GM12878 (cell line): Measurements from ENCODE around the gene ARPP21. TPM values are rescaled to one million over a fixed set of nuclear protein-coding genes. Genes with fewer than 3 reads are reported as not detected.

Experiments
- ATF2 ChIP-seq: IDR thresholded peaks from 2 replicates; pipeline ENCODE4 v1.6.1; 2012; ENCODE audit warnings: low read length, inconsistent platforms
- BHLHE40 ChIP-seq, 2 experiments: fragments of 450-650 bp in 1 of 2; IDR thresholded peaks; 2 replicates each; pipeline ENCODE4 v1.6.1; 2011 to 2017; ENCODE audit warnings: low read depth in 2 of 2, borderline replicate concordance in 1 of 2, improper control_type of control experiment in 1 of 2, low read length in 1 of 2, mild to moderate bottlenecking in 1 of 2
- BMI1 ChIP-seq: fragments of 450-650 bp; IDR thresholded peaks from 2 replicates; pipeline ENCODE4 v1.6.1; 2016; ENCODE audit warnings: mild to moderate bottlenecking, moderate library complexity, borderline replicate concordance
- CBX5 ChIP-seq: sonication (generic); IDR thresholded peaks from 2 replicates; pipeline ENCODE4 v1.6.1; 2016; ENCODE audit warnings: low read depth, moderate library complexity, mild to moderate bottlenecking, inconsistent platforms
- CREB1 ChIP-seq: IDR thresholded peaks from 2 replicates; pipeline ENCODE4 v1.6.1; 2012; ENCODE audit warnings: low read depth, mild to moderate bottlenecking, inconsistent platforms
- FOXM1 ChIP-seq: IDR thresholded peaks from 2 replicates; pipeline ENCODE4 v1.6.1; 2012; ENCODE audit warnings: low read depth, mild to moderate bottlenecking, inconsistent platforms, low read length, moderate library complexity
- JUNB ChIP-seq: IDR thresholded peaks from 2 replicates; pipeline ENCODE4 v1.6.1; 2016; ENCODE audit warnings: antibody characterized with exemption, mild to moderate bottlenecking
- MEF2B ChIP-seq: fragments of 450-650 bp; IDR thresholded peaks from 2 replicates; pipeline ENCODE4 v1.6.1; 2018; ENCODE audit warnings: mild to moderate bottlenecking, moderate library complexity; ENCODE audit not compliant: partially characterized antibody, poor library complexity, severe bottlenecking
- MTA3 ChIP-seq: IDR thresholded peaks from 2 replicates; pipeline ENCODE4 v1.6.1; 2012; ENCODE audit warnings: low read length, inconsistent platforms, borderline replicate concordance
- NR2C2 ChIP-seq: IDR thresholded peaks from 2 replicates; pipeline ENCODE4 v1.6.1; 2011; ENCODE audit warnings: borderline replicate concordance, low read depth; ENCODE audit not compliant: control insufficient read depth, insufficient read length
- RCOR1 ChIP-seq: conservative IDR thresholded peaks from 2 replicates; pipeline ENCODE4 v1.6.1; 2012; ENCODE audit warnings: low read depth, low read length, improper control_type of control experiment
- TCF12 ChIP-seq: IDR thresholded peaks from 2 replicates; pipeline ENCODE4 v1.6.1; 2011; ENCODE audit warnings: low read depth, mild to moderate bottlenecking, low read length
- YY1 ChIP-seq: IDR thresholded peaks from 2 replicates; pipeline ENCODE4 v1.6.1; 2011; ENCODE audit warnings: low read depth, mild to moderate bottlenecking, low read length
- ZNF592 ChIP-seq: fragments of 450-650 bp; IDR thresholded peaks from 2 replicates; pipeline ENCODE4 v1.6.1; 2017; ENCODE audit warnings: mild to moderate bottlenecking, moderate library complexity
- polyA plus RNA-seq, 11 experiments: library from polyadenylated mRNA; depleted of rRNA in 4 of 11; unstranded in 6 of 11; stranded (reverse) in 5 of 11; fragments of >200 nt; fragmentation: Nextera tagmentation in 4 of 11; fragmentation: Illumina TruSeq in 1 of 11; extraction: Ambion mirVana in 4 of 11; extraction: Trizol in 1 of 11; gene quantifications; 1 replicate in 1 of 11; 2 replicates in 10 of 11; pipeline versions ENCODE4 v1.2.1 to v1.2.3, GENCODE V29; 2011 to 2016; ENCODE audit warnings: inconsistent platforms in 2 of 11, missing spikeins in 2 of 11, low read depth in 1 of 11
- total RNA-seq, 4 experiments: library from RNA; depleted of rRNA in 3 of 4; stranded (reverse); fragments of >200 nt in 3 of 4; fragmentation: Illumina TruSeq in 1 of 4; extraction: Trizol in 1 of 4; gene quantifications; 2 replicates each; pipeline versions ENCODE4 v1.2.1 to v1.2.3, GENCODE V29; 2013 to 2021

Gene ARPP21
- total and polyA plus RNA-seq, 10 of the 15 experiments (the other 5 are each of a cell fraction or from before 2014, with no cell fraction given): not detected

GRCh38 chr3:35592589-35593295, 46.6 kb upstream of the ARPP21 start (continued):
- no peak for TF ChIP-seq ZNF592
- no peak for TF ChIP-seq NR2C2
- TF ChIP-seq BMI1: no peak
- peak; percentile 47; the same call in 1 of the 2 replicates for TF ChIP-seq TCF12
- TF ChIP-seq MTA3: peak; percentile 50; the same call in 1 of the 2 replicates
- TF ChIP-seq CBX5: peak; percentile 57; the same call in 1 of the 2 replicates
- TF ChIP-seq CREB1: 0 out of 2 replicates have a peak, but pooled peaks have one; percentile 25
- peak in 1 of 2 experiments; percentile 89; a peak in 2 of 4 replicates for TF ChIP-seq BHLHE40 (IDR thresholded peaks at IDR 0.05; ENCODE audit: borderline replicate concordance in 1 of 2, low read depth in 2 of 2, low read length in 1 of 2)
- no peak for TF ChIP-seq YY1
- TF ChIP-seq ATF2: peak; percentile 82; the same call in 1 of the 2 replicates
- TF ChIP-seq JUNB: peak; percentile 44
- peak; percentile 83; the same call in 1 of the 2 replicates for TF ChIP-seq FOXM1
- no peak for TF ChIP-seq RCOR1
- peak; percentile 47 for TF ChIP-seq MEF2B
